ENCODE results near the gene ZNF580.

ZNF580 gene

GRCh38 chr19:55647732-55648584 lies 7.2 kb downstream of the ZNF580 start, which contains the start of gene CCDC106:
CCDC106 (plus strand) TSS chr19:55648212; CDS start chr19:55649047, 835 bp downstream.
- peak; percentile 74 for DNase-seq

GRCh38 chr19:55648585-55649267 lies 7.9 kb downstream of the ZNF580 start:
- no peak for DNase-seq

GRCh38 chr19:55649268-55650125 lies 8.7 kb downstream of the ZNF580 start:
- no peak for DNase-seq

- DNase-seq = no peak
Observed at GRCh38 chr19:55650126-55650557, 9.3 kb downstream of the ZNF580 start.

- no peak for DNase-seq
Observed at GRCh38 chr19:55650602-55651230, 9.9 kb downstream of the ZNF580 start.

GRCh38 chr19:55651236-55651635 lies 10.4 kb downstream of the ZNF580 start:
- DNase-seq = no peak

- DNase-seq = no peak
Observed at GRCh38 chr19:55652311-55653128, 11.7 kb downstream of the ZNF580 start.

- peak; percentile 96 for DNase-seq
Observed at GRCh38 chr19:55653651-55654322, 13.0 kb downstream of the ZNF580 start.

- peak; percentile 96 for DNase-seq
Observed at GRCh38 chr19:55654323-55654867, 13.6 kb downstream of the ZNF580 start.

- peak; percentile 91 for DNase-seq
Observed at GRCh38 chr19:55654868-55655647, 14.3 kb downstream of the ZNF580 start, which contains the start of gene U2AF2. U2AF2 (plus strand) TSS chr19:55655035; CDS start chr19:55655105, 70 bp downstream.

GRCh38 chr19:55655648-55656040 lies 14.8 kb downstream of the ZNF580 start:
- DNase-seq = no peak

GRCh38 chr19:55656552-55656951 lies 15.8 kb downstream of the ZNF580 start:
- no peak for DNase-seq

- DNase-seq = no peak
Observed at GRCh38 chr19:55656988-55657747, 16.4 kb downstream of the ZNF580 start.

- no peak for DNase-seq
Observed at GRCh38 chr19:55658846-55659459, 18.2 kb downstream of the ZNF580 start.

GRCh38 chr19:55659822-55660221 lies 19.0 kb downstream of the ZNF580 start:
- no peak for DNase-seq

- no peak for DNase-seq
Observed at GRCh38 chr19:55660404-55660803, 19.6 kb downstream of the ZNF580 start.

- no peak for DNase-seq
Observed at GRCh38 chr19:55660991-55661390, 20.2 kb downstream of the ZNF580 start.

- no peak for DNase-seq
Observed at GRCh38 chr19:55661826-55662225, 21.0 kb downstream of the ZNF580 start.

Measured in DMS79 treated with DMSO at 0.1 percent for 48 hours (cell line).